Coronary artery (tissue), 2 donors: ENCODE results near the gene WASF3.

Experiments used
- DNase-seq: peaks from one replicate; pipeline ENCODE4 v3.0.0-alpha.2; 2017; ENCODE audit warnings: low spot score
- H3K27ac ChIP-seq, 2 donors: fragments of 200-600 bp; sonication (generic); one replicate each; pipeline ENCODE4 v1.5.1; 2016 to 2019
- H3K4me3 ChIP-seq: fragments of 200-600 bp; sonication (generic); 2 replicates; pipeline ENCODE4 v1.5.1; 2016; ENCODE audit warnings: mild to moderate bottlenecking, moderate library complexity
- CTCF ChIP-seq: fragments of 200-600 bp; sonication (generic); IDR thresholded peaks from one replicate; pipeline ENCODE4 v1.5.1; 2019; ENCODE audit warnings: antibody characterized with exemption

Gene WASF3

GRCh38 chr13:26680572-26680971, 123.1 kb downstream of the WASF3 start:
- DNase-seq = no peak
- H3K27ac ChIP-seq = no peak overlapping the region
- TF ChIP-seq CTCF = no peak
- no peak overlapping the region for H3K4me3 ChIP-seq

DNA sequence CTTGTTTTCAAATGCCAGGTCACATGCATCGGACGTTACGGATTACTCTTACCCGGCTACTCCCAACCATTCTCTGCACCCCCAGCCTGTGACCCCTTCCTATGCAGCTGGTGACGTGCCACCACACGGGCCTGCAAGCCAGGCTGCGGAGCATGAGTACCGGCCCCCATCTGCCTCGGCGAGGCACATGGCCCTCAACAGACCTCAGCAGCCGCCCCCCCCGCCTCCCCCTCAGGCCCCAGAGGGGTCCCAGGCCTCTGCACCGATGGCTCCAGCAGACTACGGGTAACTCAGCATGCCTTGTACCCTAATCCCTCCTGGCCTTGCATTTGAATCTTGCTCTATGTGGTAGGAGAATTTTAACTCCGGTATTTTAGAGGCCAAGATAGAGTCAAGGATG, 123.6 kb downstream of the WASF3 start:
- Histone ChIP-seq H3K27ac (no peak overlapping the region), H3K4me3 (no peak overlapping the region)
- no peak for DNase-seq
- TF ChIP-seq CTCF = no peak

GRCh38 chr13:26682606-26683005, 125.1 kb downstream of the WASF3 start:
- no peak for DNase-seq
- TF ChIP-seq CTCF = no peak
- no peak overlapping the region for H3K27ac ChIP-seq
- H3K4me3 ChIP-seq = no peak overlapping the region

- DNase-seq = no peak
- H3K4me3 ChIP-seq = no peak overlapping the region
- no peak overlapping the region for H3K27ac ChIP-seq
- no peak for TF ChIP-seq CTCF
These were observed 128.1 kb downstream of the WASF3 start for GRCh38 chr13:26685606-26686005.

DNA sequence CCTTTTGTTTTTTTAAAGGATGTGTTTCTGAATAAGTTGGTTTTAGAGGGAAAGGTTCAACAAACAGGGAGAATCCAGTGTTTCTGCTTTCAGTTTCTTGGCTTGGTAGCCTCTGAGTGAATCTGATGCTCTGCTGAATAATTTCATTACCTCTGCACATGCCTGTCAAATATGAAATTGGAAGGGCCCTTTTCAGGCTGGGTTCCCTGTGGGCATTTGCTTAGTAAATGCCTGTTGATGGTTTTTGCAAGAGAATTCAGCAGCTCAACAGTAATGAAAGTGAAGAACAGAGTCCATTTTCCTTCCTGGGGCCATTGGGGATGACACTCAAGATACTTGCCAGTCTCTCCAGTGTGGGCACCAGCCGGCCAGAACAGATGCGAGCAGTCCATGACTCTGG, 128.8 kb downstream of the WASF3 start:
- no peak for TF ChIP-seq CTCF
- Histone ChIP-seq H3K27ac (no peak overlapping the region), H3K4me3 (no peak overlapping the region)
- DNase-seq = no peak

GRCh38 chr13:26688286-26688685, 130.8 kb downstream of the WASF3 start:
- H3K4me3 ChIP-seq = no peak overlapping the region
- no peak overlapping the region for H3K27ac ChIP-seq
- no peak for TF ChIP-seq CTCF
- DNase-seq = no peak

DNA sequence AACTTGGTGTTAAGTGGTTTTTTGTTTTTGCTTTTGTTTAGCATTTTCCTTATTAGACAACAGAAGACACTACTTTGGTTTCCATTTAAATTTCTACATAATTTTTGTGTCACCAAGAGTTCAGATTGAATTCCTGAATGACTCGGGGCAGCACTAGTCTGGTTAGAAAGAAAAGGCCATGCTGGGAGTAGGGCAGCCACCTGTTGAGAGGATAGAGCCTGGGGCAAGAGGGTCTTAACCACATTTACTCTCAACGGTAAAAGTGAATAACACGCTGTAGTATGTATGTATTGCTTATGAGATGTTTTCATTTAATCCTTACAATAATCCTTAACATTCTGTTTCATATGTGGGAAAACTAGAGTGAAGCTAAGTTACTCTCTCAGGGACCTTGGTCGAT, 131.5 kb downstream of the WASF3 start:
- Histone ChIP-seq H3K27ac (no peak overlapping the region), H3K4me3 (no peak overlapping the region)
- no peak for DNase-seq
- no peak for TF ChIP-seq CTCF
